Aorta (tissue), 5 donors: Measurements from ENCODE around the gene TTC8. TPM values are rescaled to one million over a fixed set of nuclear protein-coding genes. Genes with fewer than 3 reads are reported as not detected.
"Not testable (repeated sequence)": the region's sequence is repeated elsewhere in the genome, so short reads cannot be mapped to it uniquely, and the experiment has no call there.

Experiments used
- ATAC-seq: fragments of 200-7000 bp; cut with Tn5 transposase; one replicate; pipeline ENCODE4 v1.9.1; 2022; ENCODE audit warnings: moderate library complexity; ENCODE audit not compliant: low FRiP score
- DNase-seq, 2 donors: peaks; one replicate each; pipeline ENCODE4 v3.0.0-alpha.2; 2020
- H3K27ac ChIP-seq, 2 donors: one replicate each; pipeline ENCODE4 v1.5.1; 2013; ENCODE audit warnings: low read length in 2 of 2, mild to moderate bottlenecking in 2 of 2, moderate library complexity in 2 of 2, control low read depth in 1 of 2, inconsistent platforms in 1 of 2, low read depth in 1 of 2
- H3K27me3 ChIP-seq, 2 donors: one replicate each; pipeline ENCODE4 v1.6.1; 2013; ENCODE audit warnings: control low read depth in 1 of 2, low read length in 1 of 2, mild to moderate bottlenecking in 1 of 2, moderate library complexity in 1 of 2; ENCODE audit not compliant: insufficient read depth in 2 of 2, control insufficient read depth in 1 of 2
- H3K36me3 ChIP-seq, 2 donors: one replicate each; pipeline ENCODE4 v1.6.1; 2013; ENCODE audit warnings: control low read depth in 1 of 2, low read length in 1 of 2, mild to moderate bottlenecking in 1 of 2; ENCODE audit not compliant: insufficient read depth in 2 of 2, control insufficient read depth in 1 of 2
- H3K4me1 ChIP-seq, 2 donors: one replicate each; pipeline ENCODE4 v1.6.1; 2013; ENCODE audit warnings: low read length in 2 of 2, control low read depth in 1 of 2, mild to moderate bottlenecking in 1 of 2, moderate library complexity in 1 of 2; ENCODE audit not compliant: insufficient read depth in 2 of 2, control insufficient read depth in 1 of 2
- H3K4me3 ChIP-seq, 2 donors: one replicate each; pipeline ENCODE4 v1.5.1; 2013; ENCODE audit warnings: low read length in 2 of 2, control low read depth in 1 of 2, mild to moderate bottlenecking in 1 of 2
- H3K9me3 ChIP-seq: one replicate; pipeline ENCODE4 v1.6.1; 2013; ENCODE audit warnings: mild to moderate bottlenecking, low read length; ENCODE audit not compliant: control insufficient read depth
- WGBS, 2 donors: extraction: QIAGEN DNeasy Blood & Tissue Kit; methylation state at CpG; one replicate each; pipeline ENCODE4 v1.1.7; 2013; 5-methylcytosine and 5-hydroxymethylcytosine counted together
- intact Hi-C, 2 donors: fragments of 100-400 bp; cut with DNase I; formaldehyde crosslinking; loops; one replicate each; pipeline versions ENCODE4 v1.14.2 to v1.15.0; 2022
- long read RNA-seq, 2 donors: library from polyadenylated mRNA; unstranded; transcript quantifications; one replicate each; pipeline ENCODE4 v2.0.0, GENCODE V29; 2020 to 2021
- polyA plus RNA-seq, 2 donors: library from polyadenylated mRNA; stranded (reverse); fragments of 200-250 nt; gene quantifications; one replicate each; pipeline ENCODE4 v1.2.3, GENCODE V29; 2013
- total RNA-seq, 2 donors: library from RNA; stranded (reverse); fragmentation: NEBNext Ultra II Directional; extraction: Animal tissue kit (Norgen Biotek cat#: 25700); gene quantifications; one replicate each; pipeline ENCODE4 v1.2.1, GENCODE V29; 2021
- donor health status: healthy with polysubstance abuse.
- donor health status: Bipolar disorder and iron deficiency.
- donor health status: DM: no; HTN: no; CAD: no.
- donor health status: DM: no; HTN: no; CAD: no.
- donor health status: DM: yes; HTN: yes; CAD: no.

TTC8 gene
- 10 to 100 TPM; 14.1 to 21.7 TPM for total RNA-seq
- 10 to 100 TPM; 10.5 to 23.1 TPM for polyA plus RNA-seq
- long read RNA-seq, donor 1, full-length matches to known transcripts, result 20 of 29 reads
- long read RNA-seq, donor 1, partial matches to known transcripts, result 3 of 29 reads
- long read RNA-seq, donor 1, other reads (novel, unspliced or antisense), result 6 of 29 reads
- long read RNA-seq, donor 2, full-length matches to known transcripts, result 9 of 13 reads
- long read RNA-seq, donor 2, partial matches to known transcripts, result 2 of 13 reads
- long read RNA-seq, donor 2, other reads (novel, unspliced or antisense), result 2 of 13 reads

- Histone ChIP-seq H3K4me3 (peak within 1 kb of the TSS; percentile 75 to 95), H3K27ac (peak within 1 kb of the TSS; percentile 2 to 77), H3K27me3 (no peaks in the 10 kb centered on the region), H3K36me3 (no peaks in the 10 kb centered on the region), H3K9me3 (no peaks in the 10 kb centered on the region), H3K4me1 (no peaks in the 10 kb centered on the region)
- peak; percentile 94 for DNase-seq
- peak; percentile 100 for ATAC-seq
- WGBS, 2 donors, result 0% methylated on average over 50 of the region's 50 CpGs
- intact Hi-C loops, result no loop called here
Measured at GRCh38 chr14:88824314-88825077, at the start of gene TTC8. Gene TTC8 (plus strand): TSS chr14:88824651. CDS start chr14:88824708, 57 bp downstream.

- intact Hi-C loops, result no loop called here
- H3K9me3 ChIP-seq, result no peaks in the 10 kb centered on the region
- 92% methylated on average over 3 of the region's 3 CpGs for WGBS, 2 donors
- no peak overlapping the region for H3K4me3 ChIP-seq
- no peak for DNase-seq
- H3K27ac ChIP-seq, result no peak overlapping the region
- H3K4me1 ChIP-seq, result no peaks in the 10 kb centered on the region
- no peak for ATAC-seq
- H3K27me3 ChIP-seq, result no peaks in the 10 kb centered on the region
- no peaks in the 10 kb centered on the region for H3K36me3 ChIP-seq
Measured at GRCh38 chr14:88775532-88775931, 48.9 kb upstream of the TTC8 start.

- Histone ChIP-seq H3K36me3 (no peaks in the 10 kb centered on the region), H3K27me3 (no peaks in the 10 kb centered on the region), H3K4me3 (no peak overlapping the region), H3K9me3 (no peaks in the 10 kb centered on the region), H3K27ac (no peak overlapping the region), H3K4me1 (no peaks in the 10 kb centered on the region)
- no peak for DNase-seq
- no peak for ATAC-seq
- intact Hi-C loops, result no loop called here
- WGBS, 2 donors, result 84 to 89% methylated on average over 1 of the region's 1 CpG
Measured at GRCh38 chr14:88785911-88786310, 38.5 kb upstream of the TTC8 start.

- Histone ChIP-seq H3K27me3 (no peaks in the 10 kb centered on the region), H3K36me3 (no peaks in the 10 kb centered on the region), H3K4me1 (no peaks in the 10 kb centered on the region), H3K4me3 (no peak overlapping the region), H3K27ac (no peak overlapping the region), H3K9me3 (no peaks in the 10 kb centered on the region)
- DNase-seq (no peak), ATAC-seq (no peak)
- 83 to 85% methylated on average over 4 of the region's 4 CpGs for WGBS, 2 donors
- intact Hi-C loops, result no loop called here
Measured at GRCh38 chr14:88786715-88787114, 37.7 kb upstream of the TTC8 start.

- H3K4me1 ChIP-seq, H3K36me3 ChIP-seq, H3K27ac ChIP-seq, H3K4me3 ChIP-seq, DNase-seq, H3K9me3 ChIP-seq, H3K27me3 ChIP-seq, intact Hi-C loops, ATAC-seq: not testable (repeated sequence)
Measured at GRCh38 chr14:88789573-88789972, 34.9 kb upstream of the TTC8 start.

- no peaks in the 10 kb centered on the region for H3K9me3 ChIP-seq
- no peaks in the 10 kb centered on the region for H3K4me1 ChIP-seq
- no peak overlapping the region for H3K4me3 ChIP-seq
- no peak for ATAC-seq
- intact Hi-C loops, result no loop called here
- no peaks in the 10 kb centered on the region for H3K36me3 ChIP-seq
- H3K27me3 ChIP-seq, result no peaks in the 10 kb centered on the region
- WGBS, 2 donors, result 58 to 63% methylated on average over 5 of the region's 5 CpGs
- no peak for DNase-seq
- no peak overlapping the region for H3K27ac ChIP-seq
Measured at GRCh38 chr14:88790501-88791251, 33.8 kb upstream of the TTC8 start.

GRCh38 chr14:88791252-88791621 lies 33.2 kb upstream of the TTC8 start:
- intact Hi-C loops, result no loop called here
- no peak for ATAC-seq
- Histone ChIP-seq H3K27ac (no peak overlapping the region), H3K4me1 (no peaks in the 10 kb centered on the region), H3K36me3 (no peaks in the 10 kb centered on the region), H3K9me3 (no peaks in the 10 kb centered on the region), H3K4me3 (peak overlapping the region in 1 of 2 donors; percentile 19), H3K27me3 (no peaks in the 10 kb centered on the region)
- DNase-seq, result no peak
- 24 to 28% methylated on average over 3 of the region's 3 CpGs for WGBS, 2 donors

GRCh38 chr14:88791629-88792472 lies 32.6 kb upstream of the TTC8 start:
- Histone ChIP-seq H3K27ac (no peak overlapping the region), H3K27me3 (no peaks in the 10 kb centered on the region), H3K36me3 (no peaks in the 10 kb centered on the region), H3K9me3 (no peaks in the 10 kb centered on the region), H3K4me1 (no peaks in the 10 kb centered on the region), H3K4me3 (peak overlapping the region; percentile 46 to 62)
- intact Hi-C loops, result no loop called here
- ATAC-seq (peak; percentile 42), DNase-seq (peak in 1 of 2 donors; percentile 46)
- 2 to 3% methylated on average over 51 to 52 of the region's 52 CpGs for WGBS, 2 donors
